ENCODE measurements around the gene KCMF1. TPM values are rescaled to one million over a fixed set of nuclear protein-coding genes. Genes with fewer than 3 reads are reported as not detected.

Gene KCMF1
- total and polyA plus RNA-seq, 2 of the 13 experiments (the other 11 are each of a cell fraction or from before 2014, with no cell fraction given): 62.1 to 116 TPM

DNA sequence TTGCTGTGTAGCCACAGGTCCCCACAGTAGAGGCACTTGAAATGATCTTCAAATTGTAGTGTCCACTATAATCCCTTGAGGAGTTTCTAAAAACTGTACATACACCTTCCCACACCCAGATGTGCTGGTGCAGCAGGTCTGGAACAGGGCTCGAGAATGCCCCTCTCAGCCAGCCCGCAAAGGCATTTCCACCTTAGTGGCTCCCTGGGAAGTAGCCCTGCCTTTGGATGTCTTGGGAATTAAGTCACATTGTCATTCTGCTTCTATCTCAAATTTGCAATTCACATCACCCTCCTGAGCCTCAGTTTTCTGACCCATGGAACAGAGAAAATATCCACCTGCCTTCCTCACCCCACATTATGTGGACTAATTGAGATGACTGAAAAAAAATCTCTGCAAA lies 118.0 kb downstream of the KCMF1 start:
- Histone ChIP-seq H2AFZ (ENCODE audit: low read length) (no peak overlapping the region), H4K20me1 (ENCODE audit: insufficient read depth, low read length) (no peaks in the 10 kb centered on the region), H3K27me3 (ENCODE audit: control insufficient read depth in 1 of 2, insufficient read depth in 2 of 2, low read length in 2 of 2) (peaks cover 4 to 22% of the 10 kb centered on the region in 2 experiments; a peak in 4 of 5 replicates), H3K9me3 (ENCODE audit: low read length) (no peaks in the 10 kb centered on the region), H3K36me3 (replicated peaks in 1 of 2; ENCODE audit: control insufficient read depth in 1 of 2, insufficient read depth in 2 of 2, low read length in 2 of 2) (no peaks in the 10 kb centered on the region), H3K9ac (ENCODE audit: insufficient read depth, low read depth, low read length) (no peak overlapping the region), H3K79me2 (ENCODE audit: insufficient read depth, low read length) (no peaks in the 10 kb centered on the region), H3K4me3 (replicated peaks in 1 of 3; ENCODE audit: insufficient read depth in 1 of 3, low read depth in 2 of 3, low read length in 3 of 3) (no peak overlapping the region), H3K4me2 (ENCODE audit: low read depth, low read length) (no peak overlapping the region), H3K27ac (ENCODE audit: extremely low read length, insufficient read depth, low read length) (no peak overlapping the region), H3K4me1 (ENCODE audit: insufficient read depth, low read length) (no peaks in the 10 kb centered on the region)
- no peak for ATAC-seq
- DNase-seq (ENCODE audit: low spot score): no peak
- no peak for FAIRE-seq
- ChIA-PET CTCF (ENCODE audit: low intra/inter-chr PET ratio, low total read pairs) (no interaction called here), POLR2A (no interaction called here)
- in situ Hi-C loops (cut with HindIII; ENCODE audit: extremely low pct_ligation_motif_present, low pct_unique_long_range_greater_than_20kb) (no loop called here), intact Hi-C loops (cut with micrococcal nuclease; ENCODE audit: unreplicated experiment) (no loop called here)
- no peak for TF ChIP-seq SNAPC2 (CRISPR knock-in tag; IDR thresholded peaks at IDR 0.05)
- 25% methylated on average over 2 of the region's 2 CpGs for WGBS (ENCODE audit: low lambda C conversion rate)
- BruUV-seq (replicated peaks): no TSS peak

DNA sequence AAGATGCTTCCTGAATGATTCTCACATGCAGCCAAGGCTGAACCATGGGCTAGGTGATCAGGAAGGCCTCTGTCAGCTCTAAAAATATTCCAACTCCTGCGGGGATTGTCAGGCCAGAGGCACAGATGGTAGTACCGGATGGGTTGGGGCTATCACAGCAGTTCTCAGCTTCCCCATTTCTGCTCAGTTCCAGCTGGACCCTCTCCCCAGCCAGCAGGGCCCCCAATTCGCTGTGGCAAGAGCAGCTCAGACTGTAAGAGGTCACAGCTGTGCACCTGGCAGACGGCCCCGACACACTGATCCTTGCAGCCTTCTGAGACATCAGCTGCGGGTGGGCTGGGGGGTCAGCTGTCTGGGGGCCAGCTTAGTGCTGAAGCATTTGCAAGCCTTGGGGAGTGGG lies 118.6 kb downstream of the KCMF1 start:
- Histone ChIP-seq H3K79me2 (ENCODE audit: insufficient read depth, low read length) (no peaks in the 10 kb centered on the region), H3K9ac (ENCODE audit: insufficient read depth, low read depth, low read length) (no peak overlapping the region), H3K27me3 (ENCODE audit: control insufficient read depth in 1 of 2, insufficient read depth in 2 of 2, low read length in 2 of 2) (peaks cover 4 to 22% of the 10 kb centered on the region in 2 experiments; a peak in 4 of 5 replicates), H3K27ac (ENCODE audit: extremely low read length, insufficient read depth, low read length) (no peak overlapping the region), H2AFZ (ENCODE audit: low read length) (no peak overlapping the region), H3K4me3 (replicated peaks in 1 of 3; ENCODE audit: insufficient read depth in 1 of 3, low read depth in 2 of 3, low read length in 3 of 3) (no peak overlapping the region), H3K4me1 (ENCODE audit: insufficient read depth, low read length) (no peaks in the 10 kb centered on the region), H3K36me3 (replicated peaks in 1 of 2; ENCODE audit: control insufficient read depth in 1 of 2, insufficient read depth in 2 of 2, low read length in 2 of 2) (no peaks in the 10 kb centered on the region), H4K20me1 (ENCODE audit: insufficient read depth, low read length) (no peaks in the 10 kb centered on the region), H3K4me2 (ENCODE audit: low read depth, low read length) (no peak overlapping the region), H3K9me3 (ENCODE audit: low read length) (no peaks in the 10 kb centered on the region)
- WGBS (ENCODE audit: low lambda C conversion rate): 40% methylated on average over 6 of the region's 6 CpGs
- in situ Hi-C loops (cut with HindIII; ENCODE audit: extremely low pct_ligation_motif_present, low pct_unique_long_range_greater_than_20kb) (no loop called here), intact Hi-C loops (cut with micrococcal nuclease; ENCODE audit: unreplicated experiment) (no loop called here)
- FAIRE-seq (no peak), ATAC-seq (no peak; the same call in 2 of the 3 replicates), DNase-seq (ENCODE audit: low spot score) (no peak)
- CTCF ChIA-PET (ENCODE audit: low intra/inter-chr PET ratio, low total read pairs): no interaction called here
- POLR2A ChIA-PET: no interaction called here
- no TSS peak for BruUV-seq (replicated peaks)
- TF ChIP-seq ZNF775 (CRISPR knock-in tag; IDR thresholded peaks at IDR 0.05; ENCODE audit: borderline replicate concordance) (no peak), ZNF660 (CRISPR knock-in tag; IDR thresholded peaks at IDR 0.05; ENCODE audit: borderline replicate concordance, low read depth) (no peak), NFIB (CRISPR knock-in tag; IDR thresholded peaks at IDR 0.05; ENCODE audit: borderline replicate concordance) (no peak), FOXM1 (CRISPR knock-in tag; IDR thresholded peaks at IDR 0.05) (no peak), ZNF33A (CRISPR knock-in tag; IDR thresholded peaks at IDR 0.05; ENCODE audit: borderline replicate concordance) (no peak), ZC3H4 (CRISPR knock-in tag; IDR thresholded peaks at IDR 0.05; ENCODE audit: borderline replicate concordance) (no peak), ZNF543 (CRISPR knock-in tag; IDR thresholded peaks at IDR 0.05) (no peak)
- TF ChIP-seq, protein P1, sequence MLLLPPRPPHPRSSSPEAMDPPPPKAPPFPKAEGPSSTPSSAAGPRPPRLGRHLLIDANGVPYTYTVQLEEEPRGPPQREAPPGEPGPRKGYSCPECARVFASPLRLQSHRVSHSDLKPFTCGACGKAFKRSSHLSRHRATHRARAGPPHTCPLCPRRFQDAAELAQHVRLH (CRISPR knock-in tag; IDR thresholded peaks at IDR 0.05; ENCODE audit: borderline replicate concordance, low read depth): no peak
- TF ChIP-seq, protein P2, sequence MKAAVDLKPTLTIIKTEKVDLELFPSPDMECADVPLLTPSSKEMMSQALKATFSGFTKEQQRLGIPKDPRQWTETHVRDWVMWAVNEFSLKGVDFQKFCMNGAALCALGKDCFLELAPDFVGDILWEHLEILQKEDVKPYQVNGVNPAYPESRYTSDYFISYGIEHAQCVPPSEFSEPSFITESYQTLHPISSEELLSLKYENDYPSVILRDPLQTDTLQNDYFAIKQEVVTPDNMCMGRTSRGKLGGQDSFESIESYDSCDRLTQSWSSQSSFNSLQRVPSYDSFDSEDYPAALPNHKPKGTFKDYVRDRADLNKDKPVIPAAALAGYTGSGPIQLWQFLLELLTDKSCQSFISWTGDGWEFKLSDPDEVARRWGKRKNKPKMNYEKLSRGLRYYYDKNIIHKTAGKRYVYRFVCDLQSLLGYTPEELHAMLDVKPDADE (CRISPR knock-in tag; IDR thresholded peaks at IDR 0.05): no peak
- TF ChIP-seq, protein P3, sequence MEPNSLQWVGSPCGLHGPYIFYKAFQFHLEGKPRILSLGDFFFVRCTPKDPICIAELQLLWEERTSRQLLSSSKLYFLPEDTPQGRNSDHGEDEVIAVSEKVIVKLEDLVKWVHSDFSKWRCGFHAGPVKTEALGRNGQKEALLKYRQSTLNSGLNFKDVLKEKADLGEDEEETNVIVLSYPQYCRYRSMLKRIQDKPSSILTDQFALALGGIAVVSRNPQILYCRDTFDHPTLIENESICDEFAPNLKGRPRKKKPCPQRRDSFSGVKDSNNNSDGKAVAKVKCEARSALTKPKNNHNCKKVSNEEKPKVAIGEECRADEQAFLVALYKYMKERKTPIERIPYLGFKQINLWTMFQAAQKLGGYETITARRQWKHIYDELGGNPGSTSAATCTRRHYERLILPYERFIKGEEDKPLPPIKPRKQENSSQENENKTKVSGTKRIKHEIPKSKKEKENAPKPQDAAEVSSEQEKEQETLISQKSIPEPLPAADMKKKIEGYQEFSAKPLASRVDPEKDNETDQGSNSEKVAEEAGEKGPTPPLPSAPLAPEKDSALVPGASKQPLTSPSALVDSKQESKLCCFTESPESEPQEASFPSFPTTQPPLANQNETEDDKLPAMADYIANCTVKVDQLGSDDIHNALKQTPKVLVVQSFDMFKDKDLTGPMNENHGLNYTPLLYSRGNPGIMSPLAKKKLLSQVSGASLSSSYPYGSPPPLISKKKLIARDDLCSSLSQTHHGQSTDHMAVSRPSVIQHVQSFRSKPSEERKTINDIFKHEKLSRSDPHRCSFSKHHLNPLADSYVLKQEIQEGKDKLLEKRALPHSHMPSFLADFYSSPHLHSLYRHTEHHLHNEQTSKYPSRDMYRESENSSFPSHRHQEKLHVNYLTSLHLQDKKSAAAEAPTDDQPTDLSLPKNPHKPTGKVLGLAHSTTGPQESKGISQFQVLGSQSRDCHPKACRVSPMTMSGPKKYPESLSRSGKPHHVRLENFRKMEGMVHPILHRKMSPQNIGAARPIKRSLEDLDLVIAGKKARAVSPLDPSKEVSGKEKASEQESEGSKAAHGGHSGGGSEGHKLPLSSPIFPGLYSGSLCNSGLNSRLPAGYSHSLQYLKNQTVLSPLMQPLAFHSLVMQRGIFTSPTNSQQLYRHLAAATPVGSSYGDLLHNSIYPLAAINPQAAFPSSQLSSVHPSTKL (CRISPR knock-in tag; IDR thresholded peaks at IDR 0.05): no peak
